ENCODE data around the gene IL1RN.

Gene IL1RN

GRCh38 chr2:113175736-113176695, 48.6 kb downstream of the IL1RN start:
- in situ Hi-C loops (cut with MboI; ENCODE audit: low pct_unique_long_range_greater_than_20kb, low sequenced_read_pairs, unreplicated experiment): no loop called here
- no peak for DNase-seq (ENCODE audit: low spot score)
- TF ChIP-seq CTCF (IDR thresholded peaks at IDR 0.05; ENCODE audit: extremely low read depth, insufficient read depth, missing control alignments): no peak

GRCh38 chr2:113176696-113177355, 49.4 kb downstream of the IL1RN start:
- in situ Hi-C loops (cut with MboI; ENCODE audit: low pct_unique_long_range_greater_than_20kb, low sequenced_read_pairs, unreplicated experiment): no loop called here
- TF ChIP-seq CTCF (IDR thresholded peaks at IDR 0.05; ENCODE audit: extremely low read depth, insufficient read depth, missing control alignments): no peak
- DNase-seq (ENCODE audit: low spot score): no peak

- no peak for DNase-seq (ENCODE audit: low spot score)
- in situ Hi-C loops (cut with MboI; ENCODE audit: low pct_unique_long_range_greater_than_20kb, low sequenced_read_pairs, unreplicated experiment): no loop called here
- TF ChIP-seq CTCF (IDR thresholded peaks at IDR 0.05; ENCODE audit: extremely low read depth, insufficient read depth, missing control alignments): no peak
Observed at GRCh38 chr2:113178069-113178746, 50.8 kb downstream of the IL1RN start.

- no peak for DNase-seq (ENCODE audit: low spot score)
- in situ Hi-C loops (cut with MboI; ENCODE audit: low pct_unique_long_range_greater_than_20kb, low sequenced_read_pairs, unreplicated experiment): no loop called here
- TF ChIP-seq CTCF (IDR thresholded peaks at IDR 0.05; ENCODE audit: extremely low read depth, insufficient read depth, missing control alignments): no peak
Observed at GRCh38 chr2:113178891-113179290, 51.5 kb downstream of the IL1RN start.

- in situ Hi-C loops (cut with MboI; ENCODE audit: low pct_unique_long_range_greater_than_20kb, low sequenced_read_pairs, unreplicated experiment): loop anchor here (5.0 kb wide), 1 partner anchor 37 kb away; no protein-coding TSS in a partner anchor
- TF ChIP-seq CTCF (IDR thresholded peaks at IDR 0.05; ENCODE audit: extremely low read depth, insufficient read depth, missing control alignments): no peak
- no peak for DNase-seq (ENCODE audit: low spot score)
Observed at GRCh38 chr2:113179446-113180045, 52.1 kb downstream of the IL1RN start.

Measured in GM13977 (cell line).